Fibroblast of skin of right biceps (primary cell): Measurements from ENCODE around the gene FHOD3.
A peak's percentile ranks its signal among the peaks of the same experiment; 100 is the strongest.

Source experiments
- DNase-seq: peaks from one replicate; pipeline ENCODE4 v3.0.0-alpha.2; 2013

FHOD3 gene

GRCh38 chr18:36387310-36387709, 89.8 kb downstream of the FHOD3 start:
- DNase-seq = no peak

- no peak for DNase-seq
These were observed 90.8 kb downstream of the FHOD3 start for GRCh38 chr18:36388310-36388709.

DNA sequence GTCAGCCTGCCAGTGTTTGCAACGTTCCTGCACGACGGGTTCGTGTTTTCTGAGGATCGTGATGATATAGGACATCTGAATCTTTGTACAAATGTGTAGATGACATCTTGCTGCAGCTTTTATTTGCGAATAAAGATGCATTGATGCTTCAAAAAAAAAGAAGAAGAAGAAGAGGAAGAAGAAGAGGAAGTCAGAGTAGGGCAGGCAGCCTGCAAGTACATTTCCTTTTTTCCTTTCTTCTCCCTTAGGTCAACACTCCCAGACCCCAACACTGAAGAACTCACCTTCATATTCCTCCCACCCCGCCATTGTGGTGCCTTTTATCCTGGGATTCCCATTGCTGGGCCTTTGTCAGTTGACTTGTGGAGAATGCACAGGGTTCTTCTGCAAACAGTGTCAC, 91.5 kb downstream of the FHOD3 start:
- DNase-seq = no peak

DNA sequence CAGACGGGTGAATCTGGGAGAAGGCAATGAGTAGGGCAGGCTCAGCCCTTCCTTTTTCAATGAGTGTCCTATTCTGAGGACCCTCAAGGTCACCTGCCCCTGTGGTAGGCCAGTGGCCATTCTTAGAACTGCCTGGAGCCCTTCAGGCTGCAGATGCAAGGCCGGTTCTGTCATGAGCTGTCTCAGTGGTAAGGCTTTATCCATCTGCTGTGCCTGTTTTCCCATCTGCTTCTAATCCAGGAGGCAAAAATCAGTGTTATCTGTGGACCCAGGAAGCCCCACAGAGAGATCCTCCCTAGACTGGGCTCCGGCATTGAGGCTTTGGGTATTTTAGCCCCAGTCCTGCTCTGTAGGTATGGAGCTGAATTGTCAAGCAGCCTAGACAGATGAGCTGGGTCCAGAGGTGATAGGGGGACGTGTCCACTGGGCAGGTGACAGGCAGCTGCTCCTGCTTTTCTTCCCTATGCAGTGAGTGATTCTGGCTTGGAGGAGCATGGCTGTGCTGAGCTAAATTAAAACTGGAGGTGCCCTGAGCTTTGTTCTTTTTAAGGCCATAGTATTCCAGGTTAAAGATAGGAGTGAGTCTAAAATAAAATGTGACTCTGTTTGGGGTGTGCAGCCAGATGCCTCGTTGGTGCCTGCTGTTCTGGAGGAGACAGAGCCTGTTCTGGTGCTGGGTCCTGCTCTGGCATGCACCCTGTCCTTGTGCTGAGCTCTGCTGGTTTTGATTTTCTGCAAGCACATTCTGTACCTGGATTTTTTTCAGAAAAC, 92.5 kb downstream of the FHOD3 start:
- DNase-seq = no peak

DNA sequence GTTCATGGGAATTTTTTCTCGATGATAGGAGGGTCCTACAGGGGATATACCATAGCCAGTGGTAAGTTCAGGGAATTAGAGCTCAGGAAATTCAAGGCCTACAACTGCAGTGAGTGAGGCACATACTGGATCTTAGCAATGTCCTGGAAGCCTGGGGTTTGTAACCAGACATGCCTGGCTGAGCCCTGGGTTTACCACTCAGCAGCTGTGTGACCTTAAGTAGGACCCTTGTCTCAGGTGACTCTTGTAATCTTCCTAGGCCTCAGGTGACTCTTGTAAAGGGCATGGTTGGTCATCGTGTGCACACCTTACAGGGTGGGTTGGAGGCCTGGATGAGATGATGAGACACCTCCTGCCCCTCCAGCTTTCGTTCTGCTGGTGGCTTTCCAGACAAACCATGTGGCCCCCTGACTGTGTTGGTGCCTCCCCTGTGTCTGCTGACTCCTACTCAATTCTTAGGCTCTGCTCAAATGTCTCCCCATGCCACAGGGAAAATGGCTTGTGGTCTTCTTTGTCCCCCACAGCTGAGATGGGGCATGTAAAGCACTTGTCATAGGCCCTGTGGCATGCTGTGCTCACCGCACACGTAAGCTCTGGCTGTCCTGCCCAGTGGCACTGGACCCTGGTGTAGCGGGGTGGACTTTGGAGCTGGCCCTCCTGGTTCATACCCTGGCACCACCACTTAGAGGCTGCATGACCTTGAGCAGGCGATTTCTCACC, 94.1 kb downstream of the FHOD3 start:
- DNase-seq = no peak

DNA sequence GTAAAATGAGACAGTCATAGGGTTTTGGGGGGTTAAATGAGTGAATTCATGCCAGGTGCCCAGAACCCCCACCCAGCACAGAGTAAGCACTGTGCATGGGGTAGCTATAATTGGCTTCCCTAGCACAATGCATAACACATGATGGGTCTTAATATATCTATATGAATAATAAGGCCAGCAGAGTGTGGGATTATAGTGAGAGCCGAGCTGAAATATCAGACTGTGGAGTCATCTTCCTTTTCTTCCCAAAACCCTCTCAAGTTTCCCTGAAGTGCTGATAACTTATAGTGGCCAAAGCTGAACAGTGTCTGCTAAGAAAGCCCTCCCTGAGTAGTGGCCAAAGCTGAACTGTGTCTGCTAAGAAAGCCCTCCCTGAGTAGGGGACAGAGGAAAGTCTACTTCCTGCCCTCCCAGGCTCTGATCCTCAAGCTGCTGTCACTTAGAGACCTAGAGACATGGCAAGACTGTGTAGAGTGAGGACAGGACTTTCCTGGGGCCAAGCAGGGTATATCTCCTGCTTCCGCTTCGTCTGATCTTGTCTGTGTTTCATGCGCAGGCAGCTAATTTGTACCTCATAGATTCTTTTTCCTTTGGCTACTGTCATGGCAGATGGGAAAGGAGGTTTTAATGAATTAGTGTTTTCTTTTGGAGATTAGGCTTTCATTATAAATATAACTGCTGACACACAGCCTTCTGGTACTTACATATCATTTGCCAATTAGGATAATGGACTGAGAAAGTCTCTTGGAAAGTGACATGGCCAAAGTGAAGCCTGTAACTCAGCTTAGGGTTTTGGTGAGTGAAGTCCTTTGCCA, 94.9 kb downstream of the FHOD3 start:
- peak; percentile 46 for DNase-seq

- no peak for DNase-seq
These were observed 95.4 kb downstream of the FHOD3 start for GRCh38 chr18:36392979-36393287.

- no peak for DNase-seq
These were observed 97.0 kb downstream of the FHOD3 start for GRCh38 chr18:36394486-36394885.

- no peak for DNase-seq
These were observed 98.7 kb downstream of the FHOD3 start for GRCh38 chr18:36396190-36396589.

- no peak for DNase-seq
These were observed 99.5 kb downstream of the FHOD3 start for GRCh38 chr18:36397033-36397432.

GRCh38 chr18:36398419-36398818, 100.9 kb downstream of the FHOD3 start:
- no peak for DNase-seq

- no peak for DNase-seq
These were observed 101.5 kb downstream of the FHOD3 start for GRCh38 chr18:36399055-36399454.

DNA sequence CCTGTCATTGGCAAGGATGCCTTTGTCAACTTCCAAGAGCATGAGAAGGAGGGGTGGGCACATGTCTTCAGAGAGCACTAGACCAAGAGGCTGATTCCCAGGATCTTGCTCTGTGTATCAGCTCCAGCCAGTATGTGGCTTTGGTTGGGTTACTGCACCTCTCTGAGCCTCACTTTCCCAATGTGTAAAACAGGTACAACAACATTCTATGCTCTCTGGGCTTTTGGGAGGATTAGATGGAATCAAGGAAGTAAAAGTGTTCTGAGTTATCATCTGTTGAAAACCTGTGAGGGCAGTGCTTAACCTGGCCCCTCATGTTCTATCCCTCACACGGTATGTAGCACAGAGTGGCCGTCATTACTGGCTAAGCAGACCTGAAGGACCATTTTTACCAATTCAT, 103.9 kb downstream of the FHOD3 start:
- no peak for DNase-seq

GRCh38 chr18:36402765-36403396, 105.4 kb downstream of the FHOD3 start:
- peak; percentile 74 for DNase-seq

- DNase-seq = no peak
These were observed 106.6 kb downstream of the FHOD3 start for GRCh38 chr18:36403896-36404820.

- DNase-seq = no peak
These were observed 108.1 kb downstream of the FHOD3 start for GRCh38 chr18:36405611-36406010.

GRCh38 chr18:36406805-36407204, 109.3 kb downstream of the FHOD3 start:
- no peak for DNase-seq

- DNase-seq = no peak
These were observed 111.1 kb downstream of the FHOD3 start for GRCh38 chr18:36408606-36409005.

GRCh38 chr18:36409779-36410178, 112.3 kb downstream of the FHOD3 start:
- no peak for DNase-seq

GRCh38 chr18:36410346-36410745, 112.8 kb downstream of the FHOD3 start:
- no peak for DNase-seq

GRCh38 chr18:36411745-36412168, 114.2 kb downstream of the FHOD3 start:
- DNase-seq = peak; percentile 38

- peak; percentile 27 for DNase-seq
These were observed 115.3 kb downstream of the FHOD3 start for GRCh38 chr18:36412778-36413177.
